ENCODE results near the gene SLC30A2. TPM values are rescaled to one million over a fixed set of nuclear protein-coding genes. Genes with fewer than 3 reads are reported as not detected.

Gene SLC30A2
- total and polyA plus RNA-seq, 2 experiments from 2014 or later: 0.07 TPM; not detected in 1

GRCh38 chr1:26070963-26071342 is 25.0 kb upstream of the SLC30A2 start (continued):
- TF ChIP-seq REST (IDR thresholded peaks at IDR 0.05; ENCODE audit: unreplicated experiment): no peak
- TF ChIP-seq JUNB (IDR thresholded peaks at IDR 0.05; ENCODE audit: unreplicated experiment): no peak

GRCh38 chr1:26070296-26070962 is 24.5 kb upstream of the SLC30A2 start:
- Histone ChIP-seq H3K27me3 (ENCODE audit: insufficient read depth) (no peaks in the 10 kb centered on the region), H3K27ac (ENCODE audit: low read depth) (no peak overlapping the region), H3K36me3 (ENCODE audit: insufficient read depth) (no peaks in the 10 kb centered on the region), H3F3A (replicated peaks; ENCODE audit: low read depth) (no peaks in the 10 kb centered on the region), H3K9me2 (ENCODE audit: insufficient read depth) (no peaks in the 10 kb centered on the region), H3K4me2 (no peak overlapping the region), H4K20me1 (replicated peaks; ENCODE audit: insufficient read depth) (no peaks in the 10 kb centered on the region), H3K4me3 (no peak overlapping the region), H3K4me1 (ENCODE audit: insufficient read depth) (no peaks in the 10 kb centered on the region), H2AFZ (no peak overlapping the region), H3K79me2 (replicated peaks; ENCODE audit: insufficient read depth) (no peaks in the 10 kb centered on the region)
- DNase-seq (ENCODE audit: low spot score) (no peak), ATAC-seq (no peak)
- H3K27me3 Mint-ChIP-seq (ENCODE audit: insufficient read depth, low read depth, poor library complexity): peaks cover 13% of the 10 kb centered on the region
- H3K4me3 Mint-ChIP-seq: no peak overlapping the region
- no peaks in the 10 kb centered on the region for H3K36me3 Mint-ChIP-seq (ENCODE audit: low read depth)
- no peaks in the 10 kb centered on the region for H3K9me3 Mint-ChIP-seq
- TF ChIP-seq CREB1 (CRISPR knock-in tag; IDR thresholded peaks at IDR 0.05; ENCODE audit: low read depth) (no peak), EZH2phosphoT487 (IDR thresholded peaks at IDR 0.05; ENCODE audit: unreplicated experiment) (no peak), CTCF (conservative IDR thresholded peaks at IDR 0.05; ENCODE audit: low read depth in 2 of 2) (no peak), REST (IDR thresholded peaks at IDR 0.05; ENCODE audit: unreplicated experiment) (no peak), ETS1 (IDR thresholded peaks at IDR 0.05) (no peak)
- no peak overlapping the region for H3K27ac Mint-ChIP-seq
- peaks cover 6% of the 10 kb centered on the region for H3K4me1 Mint-ChIP-seq
